ENCODE measurements around the gene TBPL1.

Gene TBPL1

GRCh38 chr6:134031696-134032255, 78.8 kb downstream of the TBPL1 start:
- DNase-seq (ENCODE audit: low read depth, low spot score), result no peak
- no peak overlapping the region for H3K4me3 ChIP-seq (ENCODE audit: low read depth, low read length)
- ChIA-PET CTCF (interaction anchor here (1.4 to 2.5 kb wide), 2 partner anchors 18 to 32 kb away, joined by 3 to 13 read pairs; no protein-coding TSS in a partner anchor), POLR2A (interaction anchor here (0.7 kb wide), 1 partner anchor 46 kb away, joined by 3 read pairs; no protein-coding TSS in a partner anchor)
- TF ChIP-seq, protein P1, sequence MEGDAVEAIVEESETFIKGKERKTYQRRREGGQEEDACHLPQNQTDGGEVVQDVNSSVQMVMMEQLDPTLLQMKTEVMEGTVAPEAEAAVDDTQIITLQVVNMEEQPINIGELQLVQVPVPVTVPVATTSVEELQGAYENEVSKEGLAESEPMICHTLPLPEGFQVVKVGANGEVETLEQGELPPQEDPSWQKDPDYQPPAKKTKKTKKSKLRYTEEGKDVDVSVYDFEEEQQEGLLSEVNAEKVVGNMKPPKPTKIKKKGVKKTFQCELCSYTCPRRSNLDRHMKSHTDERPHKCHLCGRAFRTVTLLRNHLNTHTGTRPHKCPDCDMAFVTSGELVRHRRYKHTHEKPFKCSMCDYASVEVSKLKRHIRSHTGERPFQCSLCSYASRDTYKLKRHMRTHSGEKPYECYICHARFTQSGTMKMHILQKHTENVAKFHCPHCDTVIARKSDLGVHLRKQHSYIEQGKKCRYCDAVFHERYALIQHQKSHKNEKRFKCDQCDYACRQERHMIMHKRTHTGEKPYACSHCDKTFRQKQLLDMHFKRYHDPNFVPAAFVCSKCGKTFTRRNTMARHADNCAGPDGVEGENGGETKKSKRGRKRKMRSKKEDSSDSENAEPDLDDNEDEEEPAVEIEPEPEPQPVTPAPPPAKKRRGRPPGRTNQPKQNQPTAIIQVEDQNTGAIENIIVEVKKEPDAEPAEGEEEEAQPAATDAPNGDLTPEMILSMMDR (IDR thresholded peaks at IDR 0.05; ENCODE audit: insufficient read depth, low read length, missing control alignments), result no peak

GRCh38 chr6:134034478-134034877, 81.5 kb downstream of the TBPL1 start:
- CTCF ChIA-PET, result no interaction called here
- POLR2A ChIA-PET, result no interaction called here
- TF ChIP-seq, protein P1 (IDR thresholded peaks at IDR 0.05; ENCODE audit: insufficient read depth, low read length, missing control alignments), result no peak

DNA sequence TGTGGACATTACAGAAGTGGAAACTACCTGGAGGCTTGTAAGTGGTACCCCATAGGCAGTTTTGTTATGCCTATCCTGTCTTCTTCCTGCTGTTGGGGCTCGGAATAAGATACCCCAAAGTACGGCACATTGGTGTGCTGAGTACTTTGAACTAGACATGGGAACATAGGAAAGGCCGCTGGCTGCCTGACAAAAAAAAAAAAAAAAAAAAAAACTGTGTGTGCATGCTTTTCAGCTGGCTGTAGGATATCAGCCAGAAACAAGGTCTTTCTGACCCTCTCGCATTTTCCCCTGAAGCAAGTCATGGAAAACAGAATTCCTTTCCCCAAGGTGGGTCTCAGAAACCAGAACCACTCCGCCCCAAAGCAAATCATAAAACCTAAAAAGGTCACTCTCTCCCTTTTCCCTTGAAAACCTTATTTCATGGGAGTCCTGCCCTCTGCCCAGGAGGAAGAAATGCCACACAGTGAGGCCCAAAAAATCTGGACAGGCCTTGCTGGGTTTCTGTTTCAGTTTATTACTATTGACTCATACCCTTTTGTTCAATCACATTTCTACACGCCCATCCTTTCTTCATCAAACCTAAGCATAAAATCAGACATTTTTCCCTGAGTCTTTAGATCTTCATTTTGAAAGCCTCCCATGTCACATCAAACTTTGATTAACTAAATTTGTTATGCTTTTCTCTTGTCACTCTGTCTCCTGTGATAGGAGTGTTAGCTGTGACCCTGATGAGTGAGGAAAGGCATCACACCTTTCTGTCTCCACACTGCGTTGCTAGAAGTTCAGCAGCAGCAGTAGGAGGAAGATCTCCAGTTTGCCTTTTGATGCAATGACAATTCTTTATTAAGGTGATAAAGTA, 82.2 kb downstream of the TBPL1 start:
- H3K4me3 ChIP-seq (ENCODE audit: low read depth, low read length), result no peak overlapping the region
- ChIA-PET POLR2A (no interaction called here), CTCF (interaction anchor here (0.9 to 1.7 kb wide), 2 partner anchors 11 to 29 kb away, joined by 3 to 5 read pairs; no protein-coding TSS in a partner anchor)
- TF ChIP-seq, protein P1 (IDR thresholded peaks at IDR 0.05; ENCODE audit: insufficient read depth, low read length, missing control alignments), result no peak
- DNase-seq (ENCODE audit: low read depth, low spot score), result no peak

More at GRCh38 chr6:134034478-134034877, 81.5 kb downstream of the TBPL1 start:
- no peak overlapping the region for H3K4me3 ChIP-seq (ENCODE audit: low read depth, low read length)
- DNase-seq (ENCODE audit: low read depth, low spot score), result no peak

DNA sequence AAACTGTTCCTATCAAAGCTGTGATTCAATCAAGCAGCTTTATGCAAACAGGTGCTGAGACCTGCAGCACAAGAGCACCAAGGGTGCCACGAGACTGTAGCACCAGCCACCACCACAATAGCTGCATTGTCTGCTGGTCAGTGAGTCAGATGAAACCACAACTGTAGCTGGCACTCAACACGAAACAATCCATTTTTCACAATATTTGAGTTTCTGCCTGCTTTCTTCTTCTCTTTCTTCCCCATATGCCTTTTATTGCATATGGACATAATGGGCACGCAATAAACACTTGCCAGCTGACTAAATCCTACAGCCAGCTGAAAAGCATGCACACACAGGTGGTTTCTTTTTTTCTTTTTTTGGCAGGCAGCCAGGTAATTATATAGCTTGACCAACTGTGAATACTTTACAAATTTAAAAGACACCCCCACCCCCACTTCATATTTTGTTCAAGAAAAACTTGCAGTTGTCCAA, 82.8 kb downstream of the TBPL1 start:
- POLR2A ChIA-PET, result no interaction called here

DNA sequence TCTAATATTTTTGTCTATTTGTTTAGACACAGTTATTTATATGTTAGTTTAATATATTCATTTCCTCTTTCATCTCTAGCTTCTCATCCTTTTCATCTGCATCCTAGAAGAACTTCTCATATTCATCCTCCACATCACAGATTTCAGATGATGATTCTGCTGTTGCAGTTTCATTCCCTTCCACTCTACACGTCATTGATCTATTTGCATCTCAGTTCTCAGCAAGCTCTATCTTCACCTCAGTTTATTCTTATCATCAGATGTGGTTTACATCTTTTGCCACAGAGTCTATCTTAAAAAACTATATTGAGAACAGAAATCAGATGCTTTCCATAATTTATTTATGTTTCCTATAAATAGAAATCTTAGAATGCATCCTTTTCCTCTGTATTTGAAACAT, 86.1 kb downstream of the TBPL1 start:
- no peak overlapping the region for H3K4me3 ChIP-seq (ENCODE audit: low read depth, low read length)
- no peak for DNase-seq (ENCODE audit: low read depth, low spot score)
- ChIA-PET POLR2A (no interaction called here), CTCF (no interaction called here)
- TF ChIP-seq, protein P1 (IDR thresholded peaks at IDR 0.05; ENCODE audit: insufficient read depth, low read length, missing control alignments), result no peak

More for the DNA sequence above, 82.8 kb downstream of the TBPL1 start:
- TF ChIP-seq, protein P1 (IDR thresholded peaks at IDR 0.05; ENCODE audit: insufficient read depth, low read length, missing control alignments), result no peak
- no peak for DNase-seq (ENCODE audit: low read depth, low spot score)
- CTCF ChIA-PET, result interaction anchor here (0.9 to 1.7 kb wide), 3 partner anchors 10 to 63 kb away, joined by 3 to 6 read pairs (median 5); no protein-coding TSS in a partner anchor
- no peak overlapping the region for H3K4me3 ChIP-seq (ENCODE audit: low read depth, low read length)
